GM21737 (cell line): ENCODE measurements around the gene COPZ1.

Experiments used
- ATAC-seq: cut with Tn5 transposase; IDR thresholded peaks from one replicate; pipeline ENCODE4 v1.9.1; 2021; ENCODE audit warnings: mild to moderate bottlenecking, moderate library complexity; ENCODE audit not compliant: unreplicated experiment

The COPZ1 gene

DNA sequence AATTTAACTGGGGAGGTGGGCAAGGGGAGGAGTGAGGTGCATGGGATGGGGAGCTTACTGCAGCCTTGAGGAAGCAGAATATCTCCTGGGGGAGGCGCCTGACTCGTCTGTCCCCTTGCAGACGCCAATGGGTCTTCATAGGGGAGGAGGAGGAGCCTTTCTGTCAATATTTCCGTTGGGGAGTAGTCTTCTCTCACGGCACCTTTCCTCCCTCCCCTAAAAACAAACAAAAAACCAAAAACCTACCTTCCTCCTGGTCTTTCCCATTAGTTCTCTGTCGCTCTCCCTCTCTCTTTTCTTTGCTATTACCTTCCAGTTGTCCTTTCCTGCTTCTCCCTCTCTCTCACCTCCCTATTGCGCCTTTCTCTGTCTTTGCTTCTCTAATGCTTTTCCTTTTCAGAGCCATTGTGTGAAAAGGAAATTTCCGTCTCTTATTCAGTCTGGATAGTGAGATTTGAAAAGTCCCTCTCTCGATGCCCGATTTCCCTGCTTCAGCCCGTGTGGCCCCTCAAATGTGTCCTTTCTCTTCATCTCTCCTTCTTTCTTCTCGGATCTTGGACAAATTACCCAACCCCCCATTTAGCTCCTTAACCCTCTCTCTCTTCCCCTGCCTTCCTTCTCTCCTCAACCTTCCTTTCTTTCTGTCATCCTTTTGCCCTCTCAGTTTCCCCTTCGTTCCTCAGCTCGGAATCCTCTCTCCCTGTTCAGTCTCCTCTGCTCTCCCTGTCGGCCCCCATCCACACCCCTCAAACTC lies 33.4 kb downstream of the COPZ1 start:
- ATAC-seq, result no peak

DNA sequence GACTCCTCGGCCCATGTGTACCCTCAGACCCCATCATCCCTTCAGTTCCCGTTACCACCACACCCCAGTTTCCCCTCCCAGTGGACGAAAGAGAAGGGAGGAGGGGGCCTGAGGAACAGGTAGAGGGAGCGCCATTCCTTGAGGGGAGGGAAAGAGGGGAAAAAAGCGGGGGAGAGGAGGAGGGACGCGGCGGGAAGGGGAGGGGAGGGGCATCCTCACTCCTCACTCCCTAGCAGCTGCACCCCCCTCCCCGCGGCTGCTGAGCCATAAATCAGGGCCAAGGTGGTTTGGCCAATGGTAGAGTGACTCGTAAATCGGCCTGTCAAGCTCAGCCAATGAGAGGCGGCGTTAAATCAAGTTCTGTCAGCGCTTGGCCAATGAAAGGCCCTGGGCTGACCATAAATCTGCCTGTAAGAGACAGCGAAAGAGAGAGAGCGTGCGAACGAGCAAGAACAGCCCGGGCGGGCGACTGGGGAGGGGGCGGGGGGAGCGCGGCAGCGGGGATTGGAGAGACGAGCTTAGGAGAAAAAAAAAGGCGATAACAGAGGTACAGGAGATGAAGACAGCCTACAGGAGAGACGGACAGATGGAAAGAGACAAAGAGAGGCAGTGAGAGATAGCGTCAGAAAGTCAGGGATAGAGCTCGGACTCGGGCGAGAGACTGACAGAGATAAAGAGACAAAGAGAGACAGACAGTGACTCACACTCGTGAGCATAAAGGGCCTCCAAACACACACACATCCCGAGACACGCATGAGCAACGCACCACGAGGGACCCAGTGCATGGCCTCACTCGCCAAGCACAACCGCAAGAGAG lies 34.2 kb downstream of the COPZ1 start:
- peak; percentile 93 for ATAC-seq

DNA sequence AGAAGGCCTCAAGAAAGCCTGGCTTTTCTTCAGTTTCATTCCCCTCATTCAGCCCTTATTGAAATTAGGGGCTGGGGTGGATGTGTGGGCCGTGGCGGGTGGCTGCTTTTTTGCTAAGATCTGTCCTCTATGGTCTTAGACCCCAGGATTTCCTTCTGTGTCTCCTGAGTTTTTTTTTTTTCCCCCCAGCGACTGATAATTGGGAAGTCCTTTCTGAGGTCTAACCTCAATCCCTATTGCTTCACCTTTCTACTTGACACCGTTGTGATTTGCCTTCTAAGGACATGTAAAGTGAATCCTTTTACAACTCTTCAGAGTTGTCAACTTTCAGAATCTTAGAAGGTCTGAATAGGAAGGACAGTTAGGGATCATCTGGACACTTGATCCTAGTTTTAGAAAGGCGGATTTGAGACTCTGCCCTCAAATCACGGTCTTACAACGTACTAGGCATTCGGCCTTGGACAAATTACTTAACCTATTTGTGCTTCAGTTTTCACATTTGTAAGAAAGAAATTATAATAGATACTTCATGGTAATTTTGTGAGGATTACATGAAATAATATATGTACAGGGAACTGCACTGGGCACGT lies 34.9 kb downstream of the COPZ1 start:
- no peak for ATAC-seq

DNA sequence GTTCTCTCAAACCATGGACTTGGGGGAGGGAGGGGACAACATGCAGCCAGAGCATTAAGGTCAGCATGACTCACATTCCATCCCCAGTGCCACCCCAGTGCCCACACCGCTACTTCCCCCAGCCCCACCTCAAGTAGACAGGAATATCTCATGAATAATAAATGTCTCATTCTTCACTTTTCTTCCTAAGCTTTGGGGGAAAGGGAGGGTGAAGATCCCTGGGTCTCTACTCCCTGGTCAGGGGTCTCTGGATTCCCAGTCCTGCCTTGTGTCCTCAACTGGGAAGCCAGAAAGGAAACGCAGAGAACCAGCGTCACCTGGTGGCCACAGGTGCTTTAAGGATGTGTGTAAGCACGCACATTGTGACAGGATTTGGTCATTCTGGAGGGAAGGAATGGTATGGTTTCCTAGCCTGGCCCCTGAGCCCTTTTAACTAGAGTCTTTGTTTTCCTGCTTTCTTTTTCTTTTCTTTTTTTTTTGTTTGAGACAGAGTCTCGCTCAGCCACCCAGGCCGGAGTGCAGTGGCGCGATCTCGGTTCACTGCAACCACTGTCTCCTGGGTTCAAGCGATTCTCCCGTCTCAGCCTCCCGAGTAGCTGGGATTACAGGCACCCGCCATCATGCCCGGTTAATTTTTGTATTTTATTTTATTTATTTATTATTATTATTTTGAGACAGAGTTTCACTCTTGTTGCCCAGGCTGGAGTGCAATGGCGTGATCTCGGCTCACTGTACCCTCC lies 36.0 kb downstream of the COPZ1 start:
- ATAC-seq, result no peak

DNA sequence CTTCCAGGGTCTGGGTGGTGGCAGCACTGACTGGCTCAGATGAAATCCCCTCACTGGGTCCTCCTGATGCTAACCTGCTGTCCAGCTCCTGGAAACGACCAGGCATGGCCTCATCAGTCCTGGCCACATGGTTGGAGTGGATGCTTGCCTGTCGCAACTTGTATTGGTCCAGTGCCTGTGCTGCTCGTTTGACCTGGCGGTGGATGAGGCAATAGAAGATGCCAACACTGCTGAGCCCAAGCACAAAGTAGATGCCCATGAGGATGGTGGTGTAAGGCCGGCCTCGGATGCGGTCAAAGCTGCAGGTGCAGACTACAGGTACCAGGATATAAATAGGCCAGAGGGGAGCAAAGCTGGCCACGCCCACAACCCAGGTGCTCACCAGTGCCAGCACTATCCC lies 38.1 kb downstream of the COPZ1 start:
- ATAC-seq, result no peak

DNA sequence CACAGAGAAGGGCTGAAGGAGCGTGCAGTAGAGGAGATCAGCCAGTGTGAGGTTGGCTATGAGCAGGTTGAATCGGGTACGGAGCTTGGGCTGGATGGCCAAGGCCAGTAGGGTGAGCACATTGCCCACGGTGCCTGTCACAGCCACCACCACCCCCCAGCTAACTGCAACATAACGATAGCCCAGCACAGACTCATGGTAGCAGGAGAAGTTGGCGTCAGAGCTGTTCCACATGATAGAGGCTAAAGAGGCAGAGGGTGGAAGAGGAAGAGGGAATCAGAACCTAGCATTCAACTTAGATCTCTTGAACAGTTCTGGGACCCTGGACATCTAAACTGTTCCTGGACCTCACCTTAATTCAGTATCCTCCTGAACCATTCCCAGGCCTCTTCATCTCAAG lies 38.7 kb downstream of the COPZ1 start:
- ATAC-seq, result no peak

DNA sequence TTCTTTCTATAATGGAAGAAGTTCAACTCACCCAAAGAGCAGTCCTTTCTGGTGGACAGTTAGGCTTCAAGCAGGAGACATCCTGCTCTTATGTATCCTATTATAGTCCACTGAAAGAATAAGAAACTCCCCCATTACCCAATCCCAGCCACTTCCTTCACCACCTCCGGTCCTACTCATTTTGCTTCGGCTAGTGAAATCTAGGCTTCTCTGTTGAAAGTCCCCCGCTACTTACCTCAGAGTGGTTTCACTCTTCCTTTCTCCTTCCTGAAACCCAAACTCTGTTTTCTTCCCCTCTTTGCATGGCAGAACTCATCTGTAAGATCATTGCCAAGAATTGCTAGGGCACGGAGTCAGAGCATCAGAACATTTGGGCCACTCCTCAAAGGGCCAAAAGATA lies 39.5 kb downstream of the COPZ1 start, which contains the start of gene GPR84:
TSS of gene GPR84 (minus strand) at position 74 of the 400 bp plus-strand sequence. CDS start 635 bp downstream, outside the sequence.
- ATAC-seq, result no peak

DNA sequence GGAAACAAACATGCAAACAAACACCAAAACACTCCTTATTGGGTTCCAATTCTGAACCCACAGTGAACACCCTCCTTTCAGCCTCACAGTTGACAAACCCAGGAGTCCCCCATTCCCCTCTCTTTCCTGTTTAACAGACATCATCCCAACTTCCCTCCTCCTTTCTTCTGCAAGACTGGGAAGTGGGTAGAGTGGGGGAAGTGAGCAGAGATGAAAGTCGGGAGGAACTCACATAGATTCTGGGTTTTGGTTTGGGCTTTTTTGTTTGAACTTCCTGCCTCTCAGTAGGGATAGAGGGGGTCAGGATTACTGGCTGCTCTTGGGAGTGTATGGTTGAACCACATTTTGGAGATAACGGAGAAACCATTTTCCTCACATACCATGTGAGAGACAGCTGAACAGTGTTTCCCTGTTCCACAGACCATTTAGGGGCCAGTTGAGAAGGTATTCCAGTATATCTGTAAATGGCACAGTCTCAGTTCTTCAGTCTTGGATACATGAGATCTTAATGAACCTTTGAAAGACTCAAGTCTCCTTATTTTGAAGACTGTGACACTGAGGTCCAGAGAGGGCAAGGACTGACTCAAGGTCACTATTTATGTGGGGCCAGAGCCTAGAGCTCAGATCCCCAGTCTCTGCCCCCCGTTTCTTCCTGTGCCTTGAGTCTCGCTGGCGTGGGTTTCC lies 43.2 kb downstream of the COPZ1 start:
- no peak for ATAC-seq

DNA sequence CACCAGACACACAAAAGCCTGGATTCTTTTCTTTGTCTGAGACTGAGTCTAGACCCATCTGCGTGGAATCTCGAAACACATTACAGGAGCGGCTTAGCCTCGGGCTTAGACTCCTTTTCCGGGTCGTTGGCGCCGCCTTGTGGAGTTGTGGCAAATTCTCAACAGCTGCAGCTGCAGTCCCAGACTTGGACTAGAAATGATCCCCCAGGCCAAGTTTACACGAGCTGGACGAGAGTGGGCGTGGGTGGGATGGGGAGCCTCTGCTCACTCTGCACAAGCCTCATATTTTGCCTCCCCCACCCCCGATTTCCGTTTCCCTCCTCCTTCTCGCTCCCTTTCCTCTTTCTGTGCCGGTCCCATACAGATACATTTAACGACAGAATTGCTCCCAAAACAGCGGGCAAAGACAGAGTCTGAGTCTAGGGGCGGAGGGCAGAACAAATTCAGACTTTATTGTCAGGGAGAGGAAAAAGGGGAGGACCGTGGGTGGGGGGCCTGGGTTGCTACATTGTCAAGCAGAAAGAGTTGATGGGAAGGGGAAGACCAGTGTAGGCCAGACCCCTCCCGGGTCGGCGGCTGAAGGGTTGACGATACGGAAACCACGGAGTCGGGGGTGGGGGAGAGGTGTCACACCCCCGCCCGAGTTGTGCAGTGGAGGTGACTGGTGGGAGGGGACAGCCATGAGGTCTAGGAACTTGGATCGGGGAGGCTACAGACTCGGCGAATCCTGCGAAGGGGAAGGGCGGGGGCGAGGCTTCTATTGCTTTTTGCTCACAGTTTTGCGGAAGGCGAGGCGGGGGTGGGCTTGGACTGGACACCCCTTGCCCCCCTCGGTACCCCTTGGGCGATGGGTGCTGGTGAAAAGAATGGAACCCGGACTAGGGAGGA lies 44.0 kb downstream of the COPZ1 start:
- peak; percentile 63 for ATAC-seq

DNA sequence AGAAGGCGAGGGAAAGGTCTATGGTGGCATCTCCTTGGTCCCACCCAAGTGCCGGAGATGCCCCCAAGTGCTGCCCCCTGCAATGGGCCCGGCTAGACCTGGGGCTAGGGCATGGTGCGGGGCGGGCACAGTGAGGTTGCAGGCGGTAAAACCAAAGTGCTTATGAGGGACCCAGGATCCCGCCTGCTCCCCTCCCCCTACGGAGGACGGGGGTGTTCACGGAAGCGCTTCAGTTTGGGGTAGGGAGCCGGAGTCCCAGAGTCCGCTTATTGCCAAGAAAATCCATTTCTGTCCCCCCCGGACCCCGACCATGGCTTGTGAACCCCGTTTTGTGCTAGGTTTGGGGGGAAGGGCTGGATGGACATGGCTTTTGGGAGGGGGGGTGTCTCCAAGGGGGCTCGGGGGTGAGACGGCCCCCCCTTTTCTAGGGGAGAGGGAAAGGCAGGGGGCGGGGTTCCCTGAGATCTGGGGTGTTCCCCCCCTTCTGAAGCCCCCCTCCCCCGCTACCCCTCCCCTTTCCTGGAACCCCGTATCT lies 44.7 kb downstream of the COPZ1 start:
- no peak for ATAC-seq

DNA sequence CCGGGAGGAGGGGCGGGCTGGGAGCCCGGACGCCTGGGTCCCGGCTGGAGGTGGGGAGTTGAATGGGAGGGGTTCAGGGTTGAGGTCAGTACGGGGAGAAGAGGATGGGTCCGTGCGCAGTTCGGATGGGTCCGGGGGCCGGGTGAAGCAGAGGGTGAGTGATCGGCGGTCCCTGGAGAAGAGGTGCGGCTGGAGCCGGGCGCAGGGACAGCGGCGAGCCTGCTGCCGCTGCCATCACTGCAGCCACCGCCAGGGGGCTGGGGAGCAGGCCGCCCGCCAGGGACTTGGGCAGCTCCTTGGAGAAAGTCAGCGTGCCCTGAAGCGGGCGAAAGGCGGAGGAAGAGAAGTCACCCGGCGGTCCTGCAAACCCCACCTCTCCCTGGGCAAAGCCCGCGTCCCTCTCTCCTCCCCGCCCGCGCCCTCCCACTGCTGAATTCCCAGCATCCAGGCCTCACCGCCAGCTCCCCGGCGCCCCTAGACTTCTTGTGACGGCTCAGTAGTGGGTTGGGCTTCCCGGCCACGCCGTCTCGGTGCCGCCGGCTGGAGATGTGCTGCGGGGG lies 45.3 kb downstream of the COPZ1 start:
- no peak for ATAC-seq

DNA sequence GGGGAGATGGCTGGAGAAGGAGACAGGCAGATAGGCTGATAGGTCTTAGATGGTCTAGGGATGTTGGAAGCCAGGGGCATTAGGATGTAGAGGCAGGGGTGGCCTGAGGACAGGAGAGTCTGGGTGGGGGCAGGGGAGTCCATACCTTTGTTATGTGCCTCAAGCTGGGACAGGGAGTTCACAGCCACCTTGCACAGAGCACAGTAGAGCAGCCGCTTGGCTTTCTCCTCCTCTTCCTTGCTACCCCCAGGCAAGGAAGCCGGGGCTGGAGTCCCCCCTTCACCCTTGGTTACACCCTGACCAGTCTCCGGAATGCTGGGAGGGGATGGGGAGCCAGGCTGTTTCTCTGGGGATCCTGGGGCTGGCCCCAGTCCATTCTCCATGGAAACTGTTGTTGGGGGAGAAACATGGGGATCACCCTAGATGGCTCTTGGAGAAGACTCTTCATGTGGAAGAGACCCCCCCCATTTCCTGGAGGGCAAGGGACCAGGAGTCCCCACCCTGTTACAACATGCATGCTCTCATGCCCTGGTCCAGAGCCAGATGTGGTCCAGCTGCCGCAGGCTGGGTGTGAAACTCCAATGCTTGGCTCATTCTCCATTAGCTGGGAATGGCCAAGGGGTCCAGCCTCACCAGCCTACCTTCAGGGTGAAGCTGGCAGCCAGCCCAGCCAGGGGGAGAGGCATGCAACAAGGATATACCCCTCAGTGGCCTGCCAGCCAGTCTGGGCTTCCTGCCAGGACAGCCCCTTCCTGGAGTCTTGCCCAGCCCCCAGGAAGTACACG lies 46.6 kb downstream of the COPZ1 start:
- no peak for ATAC-seq

DNA sequence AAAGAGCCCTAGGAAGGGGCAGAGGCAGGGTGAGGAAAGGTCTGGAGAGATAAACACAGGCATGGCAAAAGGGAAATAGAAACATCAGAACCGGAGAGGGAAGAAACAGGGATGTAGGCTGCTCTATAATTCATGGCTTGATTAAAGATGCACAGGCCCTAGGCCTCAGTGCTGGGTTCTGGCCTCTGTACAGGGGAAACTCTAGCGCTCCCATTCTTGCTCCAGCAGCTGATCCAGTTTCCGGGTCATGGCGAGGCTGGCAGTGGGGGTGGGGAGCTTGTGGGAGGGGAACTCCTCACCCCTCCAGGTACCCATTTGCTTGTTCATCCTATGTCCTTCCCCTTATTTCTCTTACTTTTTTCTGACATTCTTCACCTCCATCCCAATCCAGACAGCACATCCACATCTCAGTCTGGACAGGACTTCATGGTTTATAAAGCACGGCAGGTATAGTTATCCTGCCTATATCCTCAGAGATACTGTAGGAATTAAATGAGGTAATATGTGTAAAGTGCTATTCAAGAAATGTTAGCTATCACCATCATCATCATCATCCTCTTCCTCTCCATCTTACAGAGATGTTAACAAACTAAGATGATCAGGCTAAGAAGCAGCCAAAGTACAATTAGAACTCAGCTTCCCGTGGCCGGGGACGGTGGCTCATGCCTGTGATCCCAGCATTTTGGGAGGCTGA lies 47.3 kb downstream of the COPZ1 start:
- ATAC-seq, result no peak

DNA sequence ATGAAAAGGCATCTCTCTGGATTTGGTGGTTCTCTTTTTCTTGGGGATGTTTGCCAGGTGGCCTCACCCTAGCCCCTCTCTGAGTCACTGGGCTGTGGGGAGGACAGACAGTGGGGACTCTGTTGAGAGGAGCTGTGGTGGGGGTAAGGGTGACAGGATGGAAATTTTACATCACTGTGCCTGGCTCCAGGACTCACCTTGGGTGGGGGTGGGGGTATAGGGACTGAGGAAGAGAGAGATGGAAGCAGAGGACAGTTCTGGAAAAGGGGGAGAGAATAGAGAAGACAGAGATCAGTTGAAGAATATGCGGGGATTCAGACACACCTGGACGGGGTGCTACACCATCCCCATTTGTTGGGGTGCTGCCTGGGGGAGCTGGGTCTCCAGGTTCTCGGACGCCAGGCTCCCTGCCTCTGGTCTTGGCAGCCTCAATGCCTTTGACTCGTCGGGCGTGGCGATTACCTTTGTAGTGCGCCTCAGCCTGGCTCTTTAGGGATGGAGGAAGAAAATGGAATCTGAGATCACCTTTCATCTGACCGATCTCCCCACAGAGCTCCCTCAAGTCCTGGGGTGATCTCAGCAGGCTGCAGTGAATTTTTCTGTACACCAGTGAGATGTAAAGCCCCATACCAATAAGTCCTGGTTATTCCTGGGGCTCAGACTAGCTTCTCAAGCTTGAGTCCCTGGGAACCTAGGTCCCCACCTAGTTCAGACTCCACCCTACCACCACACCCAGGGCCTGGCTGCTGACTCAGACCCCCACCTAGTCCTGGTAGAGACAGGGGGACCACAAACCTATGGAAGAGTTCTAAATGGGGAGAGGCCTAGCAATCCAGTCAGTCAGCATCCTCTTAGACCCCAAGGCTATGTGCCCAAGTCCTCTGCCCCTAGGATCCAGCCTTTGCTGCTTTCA lies 49.0 kb downstream of the COPZ1 start:
- ATAC-seq, result no peak

DNA sequence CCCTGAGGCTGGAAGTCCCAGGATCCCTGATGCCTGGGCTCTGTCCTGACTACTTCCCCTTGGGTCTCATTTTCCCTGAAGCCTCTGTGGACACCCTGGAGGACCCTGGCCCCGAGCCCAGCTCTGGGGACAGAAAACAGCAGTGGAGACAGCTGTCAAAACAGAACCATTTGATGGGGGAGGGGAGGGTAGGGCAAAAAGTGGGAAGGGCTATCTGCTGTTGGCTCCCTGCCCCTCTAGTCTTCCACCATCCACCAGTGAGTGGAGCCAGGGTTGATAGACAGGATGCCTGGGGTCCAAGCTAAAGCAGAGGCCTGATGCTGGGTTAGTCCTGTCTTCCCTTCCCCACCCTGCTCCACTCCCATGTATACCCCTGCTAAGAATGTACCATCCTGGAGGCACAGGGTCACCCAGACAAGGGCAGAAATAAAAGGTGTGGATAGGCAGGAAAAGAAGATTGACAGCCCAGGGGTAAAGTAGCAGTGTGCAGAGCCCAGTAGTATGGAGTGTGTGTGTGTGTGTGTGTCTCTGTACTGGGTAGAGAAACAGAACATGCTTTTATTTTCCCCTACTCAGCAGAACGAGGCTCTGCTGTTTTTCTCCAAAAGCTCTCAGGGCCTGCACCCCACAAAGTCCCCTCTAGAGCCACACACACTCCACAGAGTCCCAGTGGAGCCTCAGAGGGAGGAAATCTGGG lies 49.8 kb downstream of the COPZ1 start:
- no peak for ATAC-seq

DNA sequence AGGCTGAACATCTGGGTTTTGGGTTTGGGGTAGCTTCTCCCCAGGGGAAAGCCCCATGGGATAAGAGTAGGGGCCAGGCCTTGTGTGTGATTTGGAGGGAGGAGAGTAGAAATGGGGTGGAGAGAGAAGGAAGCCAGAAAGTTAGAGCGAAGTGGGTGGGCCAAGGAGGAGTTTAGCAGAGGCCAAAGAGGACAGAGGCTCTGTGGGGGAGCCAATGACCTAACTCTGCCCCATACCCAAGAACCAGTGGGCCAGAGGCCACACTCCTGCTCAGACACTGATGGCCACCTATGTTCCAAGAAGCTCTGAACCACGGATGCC lies 50.3 kb downstream of the COPZ1 start:
- no peak for ATAC-seq
